GM12872 (cell line): ENCODE results near the gene DHX34.

Experiments used
- TF ChIP-seq, protein P1 (sequence below): IDR thresholded peaks from 3 replicates; pipeline ENCODE4 v1.5.1; 2011; ENCODE audit warnings: low read depth, mild to moderate bottlenecking, low read length, moderate library complexity; ENCODE audit not compliant: insufficient read depth

Gene DHX34, protein sequence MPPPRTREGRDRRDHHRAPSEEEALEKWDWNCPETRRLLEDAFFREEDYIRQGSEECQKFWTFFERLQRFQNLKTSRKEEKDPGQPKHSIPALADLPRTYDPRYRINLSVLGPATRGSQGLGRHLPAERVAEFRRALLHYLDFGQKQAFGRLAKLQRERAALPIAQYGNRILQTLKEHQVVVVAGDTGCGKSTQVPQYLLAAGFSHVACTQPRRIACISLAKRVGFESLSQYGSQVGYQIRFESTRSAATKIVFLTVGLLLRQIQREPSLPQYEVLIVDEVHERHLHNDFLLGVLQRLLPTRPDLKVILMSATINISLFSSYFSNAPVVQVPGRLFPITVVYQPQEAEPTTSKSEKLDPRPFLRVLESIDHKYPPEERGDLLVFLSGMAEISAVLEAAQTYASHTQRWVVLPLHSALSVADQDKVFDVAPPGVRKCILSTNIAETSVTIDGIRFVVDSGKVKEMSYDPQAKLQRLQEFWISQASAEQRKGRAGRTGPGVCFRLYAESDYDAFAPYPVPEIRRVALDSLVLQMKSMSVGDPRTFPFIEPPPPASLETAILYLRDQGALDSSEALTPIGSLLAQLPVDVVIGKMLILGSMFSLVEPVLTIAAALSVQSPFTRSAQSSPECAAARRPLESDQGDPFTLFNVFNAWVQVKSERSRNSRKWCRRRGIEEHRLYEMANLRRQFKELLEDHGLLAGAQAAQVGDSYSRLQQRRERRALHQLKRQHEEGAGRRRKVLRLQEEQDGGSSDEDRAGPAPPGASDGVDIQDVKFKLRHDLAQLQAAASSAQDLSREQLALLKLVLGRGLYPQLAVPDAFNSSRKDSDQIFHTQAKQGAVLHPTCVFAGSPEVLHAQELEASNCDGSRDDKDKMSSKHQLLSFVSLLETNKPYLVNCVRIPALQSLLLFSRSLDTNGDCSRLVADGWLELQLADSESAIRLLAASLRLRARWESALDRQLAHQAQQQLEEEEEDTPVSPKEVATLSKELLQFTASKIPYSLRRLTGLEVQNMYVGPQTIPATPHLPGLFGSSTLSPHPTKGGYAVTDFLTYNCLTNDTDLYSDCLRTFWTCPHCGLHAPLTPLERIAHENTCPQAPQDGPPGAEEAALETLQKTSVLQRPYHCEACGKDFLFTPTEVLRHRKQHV

DNA sequence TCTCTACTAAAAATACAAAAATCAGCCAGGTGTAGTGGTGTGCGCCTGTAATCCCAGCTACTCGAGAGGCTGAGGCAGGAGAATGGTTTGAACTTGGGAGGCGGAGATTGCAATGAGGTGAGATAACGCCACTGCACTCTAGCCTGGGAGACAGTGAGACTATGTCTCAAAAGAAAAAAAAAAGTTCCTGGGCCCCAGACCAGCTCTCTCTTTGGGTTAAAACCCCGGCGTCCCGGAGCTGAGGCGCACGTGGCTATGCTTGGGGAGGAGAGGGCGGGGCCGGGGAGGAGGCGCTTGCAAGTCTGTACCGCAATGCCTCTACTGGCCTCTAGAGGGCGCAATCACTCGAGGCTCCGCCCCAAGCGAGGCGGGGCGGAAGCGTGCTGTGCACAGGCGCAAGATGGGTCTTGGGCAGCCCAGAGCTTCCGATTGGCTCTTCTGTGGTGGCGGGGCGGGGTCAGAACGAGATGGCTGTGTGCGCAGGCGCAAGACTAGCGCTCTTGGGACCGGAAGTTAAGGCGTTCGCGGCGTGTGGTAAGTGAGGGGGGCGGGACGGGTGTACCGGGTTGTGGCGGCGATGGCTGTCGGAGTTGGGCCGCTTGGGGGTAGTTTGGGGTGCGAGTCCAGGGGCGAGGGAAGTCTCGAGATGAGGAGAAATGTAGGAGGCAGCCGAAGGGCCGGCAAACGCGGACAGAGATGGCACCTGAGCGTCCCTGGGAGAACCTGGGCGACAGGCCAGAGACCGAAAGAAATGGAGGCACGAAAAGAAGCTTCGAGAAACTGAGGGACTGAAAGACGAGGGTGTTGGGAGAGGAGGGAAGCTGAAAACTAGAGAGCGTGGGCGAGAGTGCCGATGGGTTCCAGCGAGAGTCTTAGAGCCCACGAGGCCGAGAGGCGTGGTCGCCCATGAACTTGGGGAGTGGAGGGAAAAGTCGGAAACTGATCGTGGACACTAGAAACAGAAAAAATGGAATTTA is at the start of gene DHX34:
Gene DHX34, plus strand, starts transcription at position 497 of the 977 bp plus-strand sequence. CDS start 3,716 bp downstream, outside the sequence.
- TF ChIP-seq, protein P1, sequence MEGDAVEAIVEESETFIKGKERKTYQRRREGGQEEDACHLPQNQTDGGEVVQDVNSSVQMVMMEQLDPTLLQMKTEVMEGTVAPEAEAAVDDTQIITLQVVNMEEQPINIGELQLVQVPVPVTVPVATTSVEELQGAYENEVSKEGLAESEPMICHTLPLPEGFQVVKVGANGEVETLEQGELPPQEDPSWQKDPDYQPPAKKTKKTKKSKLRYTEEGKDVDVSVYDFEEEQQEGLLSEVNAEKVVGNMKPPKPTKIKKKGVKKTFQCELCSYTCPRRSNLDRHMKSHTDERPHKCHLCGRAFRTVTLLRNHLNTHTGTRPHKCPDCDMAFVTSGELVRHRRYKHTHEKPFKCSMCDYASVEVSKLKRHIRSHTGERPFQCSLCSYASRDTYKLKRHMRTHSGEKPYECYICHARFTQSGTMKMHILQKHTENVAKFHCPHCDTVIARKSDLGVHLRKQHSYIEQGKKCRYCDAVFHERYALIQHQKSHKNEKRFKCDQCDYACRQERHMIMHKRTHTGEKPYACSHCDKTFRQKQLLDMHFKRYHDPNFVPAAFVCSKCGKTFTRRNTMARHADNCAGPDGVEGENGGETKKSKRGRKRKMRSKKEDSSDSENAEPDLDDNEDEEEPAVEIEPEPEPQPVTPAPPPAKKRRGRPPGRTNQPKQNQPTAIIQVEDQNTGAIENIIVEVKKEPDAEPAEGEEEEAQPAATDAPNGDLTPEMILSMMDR = peak; percentile 97

DNA sequence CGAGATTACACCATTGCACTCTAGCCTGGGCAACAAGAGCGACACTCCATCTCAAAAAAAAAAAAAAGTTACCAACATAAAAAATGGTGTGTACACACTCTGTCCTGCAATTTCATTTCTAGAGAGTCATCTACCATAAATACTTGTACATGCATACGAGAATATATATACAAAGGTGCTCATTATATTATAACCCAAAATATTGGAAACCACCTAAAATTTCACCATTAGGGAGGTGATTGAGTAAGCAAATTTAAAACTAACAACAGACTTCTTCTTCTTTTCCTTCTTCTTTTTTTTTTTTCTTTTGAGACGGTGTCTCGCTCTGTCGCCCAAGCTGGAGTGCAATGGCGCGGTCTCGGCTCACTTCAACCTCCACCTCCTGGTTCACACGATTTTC is 46.9 kb upstream of the DHX34 start:
- TF ChIP-seq, protein P1 = no peak

DNA sequence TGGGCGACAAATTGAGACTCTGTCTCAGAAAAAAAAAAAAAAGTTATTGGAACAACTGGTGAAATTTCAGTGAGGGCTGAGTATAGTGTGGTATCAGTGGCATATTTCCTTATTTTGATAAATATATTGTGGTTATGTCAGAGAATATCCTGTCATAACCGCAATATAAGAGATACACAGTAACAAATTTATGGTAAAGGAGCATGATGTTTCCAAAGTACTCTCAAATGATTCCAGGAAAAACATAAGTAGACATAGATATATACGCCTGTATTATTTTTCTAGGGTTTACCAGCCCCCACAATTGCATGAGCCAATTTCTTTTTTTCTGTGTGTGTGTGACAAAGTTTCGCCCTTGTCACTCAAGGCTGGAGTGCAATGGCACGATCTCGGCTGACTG is 45.1 kb upstream of the DHX34 start:
- TF ChIP-seq, protein P1 = no peak

DNA sequence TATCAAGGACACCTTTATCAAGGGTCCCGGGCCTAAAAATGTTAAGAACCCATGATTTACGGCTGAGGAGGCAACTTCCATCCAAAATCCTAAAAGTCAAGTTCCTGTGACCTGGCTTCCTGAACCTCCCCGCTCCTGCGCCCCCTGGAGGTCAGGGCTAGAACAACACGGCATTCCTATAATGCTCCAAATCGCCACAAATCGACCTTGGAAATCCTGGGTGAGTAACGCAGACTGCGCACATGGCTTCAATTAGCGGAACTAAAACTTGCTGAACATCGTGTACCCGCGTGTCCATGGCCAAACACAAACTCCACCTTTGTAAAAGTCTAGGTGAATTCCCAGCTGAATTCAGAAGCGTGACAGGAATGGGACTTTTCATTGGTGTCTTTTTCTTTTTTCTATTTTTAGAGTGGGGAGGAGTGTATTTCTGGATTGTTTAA is 43.8 kb upstream of the DHX34 start:
- TF ChIP-seq, protein P1 = peak; percentile 99

DNA sequence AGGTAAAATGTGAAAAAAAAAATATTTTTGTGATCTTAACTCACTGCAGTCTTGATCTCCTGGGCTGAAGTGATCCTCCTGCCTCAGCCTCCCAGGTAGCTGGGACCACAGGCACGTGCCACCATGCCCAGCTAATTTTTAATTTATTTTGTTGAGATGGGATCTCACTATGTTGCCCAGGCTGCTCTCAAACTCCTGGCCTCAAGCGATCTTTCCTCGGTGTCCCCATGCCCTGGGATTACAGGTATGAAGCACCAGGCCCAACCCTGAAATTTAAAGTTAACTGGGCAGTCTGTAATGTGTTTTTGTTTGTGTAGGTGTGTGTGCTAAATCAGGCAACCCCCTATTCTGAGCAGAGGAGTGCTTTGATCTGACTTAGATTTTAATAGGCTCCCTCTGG is 42.8 kb upstream of the DHX34 start:
- TF ChIP-seq, protein P1 = no peak

DNA sequence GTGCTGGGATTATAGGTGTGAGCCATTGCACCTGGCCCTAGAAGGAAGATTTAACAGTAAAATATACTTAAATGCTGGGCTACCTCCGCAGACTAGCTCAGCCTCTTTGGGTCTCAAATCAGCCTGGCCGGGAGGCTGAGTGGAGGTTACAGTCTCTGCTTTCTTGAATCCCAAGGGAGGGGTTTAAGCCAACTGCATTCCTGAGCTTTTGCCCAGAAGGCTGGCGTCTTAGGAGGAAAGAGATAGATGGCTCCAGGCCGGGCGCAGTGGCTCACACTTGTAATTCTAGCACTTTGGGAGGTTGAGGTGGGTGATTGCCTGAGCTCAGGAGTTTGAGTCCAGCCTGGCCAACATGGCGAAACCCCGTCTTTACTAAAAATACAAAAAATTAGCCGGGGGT is 40.1 kb upstream of the DHX34 start:
- TF ChIP-seq, protein P1 = no peak
